ENCODE results near the gene HAUS1. TPM values are rescaled to one million over a fixed set of nuclear protein-coding genes. Genes with fewer than 3 reads are reported as not detected.
"Not testable (repeated sequence)": the region's sequence is repeated elsewhere in the genome, so short reads cannot be mapped to it uniquely, and the experiment has no call there.

HAUS1 gene
- total RNA-seq, 4 donors from 2014 or later = 16.2 to 36.0 (median 33.6) TPM

DNA sequence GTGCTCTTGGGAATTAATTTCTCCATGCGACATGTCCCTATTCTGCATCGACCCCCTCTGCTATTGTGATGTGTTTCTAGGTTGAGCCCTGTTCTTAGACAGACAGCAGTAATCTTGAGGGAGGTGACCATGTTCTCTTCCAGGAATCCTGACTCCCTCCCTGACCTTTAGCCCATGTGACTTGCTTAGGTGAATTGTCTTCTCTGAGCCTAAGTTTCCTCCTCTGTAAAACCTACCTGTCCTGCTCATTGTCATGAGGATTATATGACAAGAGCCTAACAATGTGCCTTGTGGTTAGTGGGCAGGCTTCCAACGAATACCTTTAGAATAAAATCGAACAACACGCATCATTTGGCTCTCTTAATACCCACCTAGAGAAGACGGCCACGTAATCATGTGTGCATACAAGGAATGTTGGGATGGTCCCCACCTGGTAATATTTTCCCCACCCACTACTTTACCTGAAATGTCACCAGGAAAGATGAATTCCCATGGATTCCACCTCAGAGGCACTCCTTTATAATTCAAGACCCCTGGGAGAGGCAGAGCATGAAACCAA lies 59.8 kb downstream of the HAUS1 start:
- no peaks in the 10 kb centered on the region for H3K4me1 ChIP-seq
- peaks cover 0 to 4% of the 10 kb centered on the region in 2 donors for H3K36me3 ChIP-seq
- TF ChIP-seq EP300 (IDR thresholded peaks at IDR 0.05) = no peak
- TF ChIP-seq POLR2AphosphoS5 (IDR thresholded peaks at IDR 0.05) = no peak
- no peak for TF ChIP-seq POLR2A (IDR thresholded peaks at IDR 0.05)
- TF ChIP-seq, protein P1, sequence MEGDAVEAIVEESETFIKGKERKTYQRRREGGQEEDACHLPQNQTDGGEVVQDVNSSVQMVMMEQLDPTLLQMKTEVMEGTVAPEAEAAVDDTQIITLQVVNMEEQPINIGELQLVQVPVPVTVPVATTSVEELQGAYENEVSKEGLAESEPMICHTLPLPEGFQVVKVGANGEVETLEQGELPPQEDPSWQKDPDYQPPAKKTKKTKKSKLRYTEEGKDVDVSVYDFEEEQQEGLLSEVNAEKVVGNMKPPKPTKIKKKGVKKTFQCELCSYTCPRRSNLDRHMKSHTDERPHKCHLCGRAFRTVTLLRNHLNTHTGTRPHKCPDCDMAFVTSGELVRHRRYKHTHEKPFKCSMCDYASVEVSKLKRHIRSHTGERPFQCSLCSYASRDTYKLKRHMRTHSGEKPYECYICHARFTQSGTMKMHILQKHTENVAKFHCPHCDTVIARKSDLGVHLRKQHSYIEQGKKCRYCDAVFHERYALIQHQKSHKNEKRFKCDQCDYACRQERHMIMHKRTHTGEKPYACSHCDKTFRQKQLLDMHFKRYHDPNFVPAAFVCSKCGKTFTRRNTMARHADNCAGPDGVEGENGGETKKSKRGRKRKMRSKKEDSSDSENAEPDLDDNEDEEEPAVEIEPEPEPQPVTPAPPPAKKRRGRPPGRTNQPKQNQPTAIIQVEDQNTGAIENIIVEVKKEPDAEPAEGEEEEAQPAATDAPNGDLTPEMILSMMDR (IDR thresholded peaks at IDR 0.05) = no peak
- no peaks in the 10 kb centered on the region for H3K27me3 ChIP-seq
- H3K9me3 ChIP-seq = no peaks in the 10 kb centered on the region
- WGBS, 2 donors (ENCODE audit: low coverage in 1 of 2) = 88 to 97% methylated on average over 6 to 7 of the region's 7 CpGs
- no peak for ATAC-seq
- no peak overlapping the region for H3K4me3 ChIP-seq
- H3K27ac ChIP-seq = no peak overlapping the region

- H3K27me3 ChIP-seq, H3K4me3 ChIP-seq, H3K27ac ChIP-seq, H3K36me3 ChIP-seq, H3K4me1 ChIP-seq, ATAC-seq, H3K9me3 ChIP-seq: not testable (repeated sequence)
- WGBS, 2 donors (ENCODE audit: low coverage in 1 of 2) = 40 to 90% methylated on average over 1 to 2 of the region's 4 CpGs
These were observed 60.3 kb downstream of the HAUS1 start for GRCh38 chr18:46164502-46164901.

DNA sequence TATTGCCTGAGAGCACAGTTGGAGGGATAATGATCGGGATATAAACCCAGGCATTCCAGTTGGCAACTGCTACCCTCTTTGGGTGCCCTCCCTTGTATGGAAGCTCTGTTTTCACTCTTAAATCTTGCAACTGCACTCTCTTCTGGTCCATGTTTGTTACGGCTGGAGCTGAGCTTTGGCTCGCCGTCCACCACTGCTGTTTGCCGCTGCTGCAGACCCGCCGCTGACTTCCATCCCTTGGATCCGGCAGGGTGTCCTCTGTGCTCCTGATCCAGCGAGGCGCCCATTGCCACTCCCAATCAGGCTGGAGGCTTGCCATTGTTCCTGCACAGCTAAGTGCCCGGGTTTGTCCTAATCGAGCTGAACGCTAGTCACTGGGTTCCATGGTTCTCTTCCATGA lies 60.7 kb downstream of the HAUS1 start:
- H3K4me1 ChIP-seq = no peaks in the 10 kb centered on the region
- no peak overlapping the region for H3K4me3 ChIP-seq
- peaks cover 0 to 4% of the 10 kb centered on the region in 2 donors for H3K36me3 ChIP-seq
- no peaks in the 10 kb centered on the region for H3K9me3 ChIP-seq
- H3K27ac ChIP-seq = no peak overlapping the region
- no peak for ATAC-seq
- TF ChIP-seq EP300 (IDR thresholded peaks at IDR 0.05) (no peak), POLR2AphosphoS5 (IDR thresholded peaks at IDR 0.05) (no peak), POLR2A (IDR thresholded peaks at IDR 0.05) (no peak)
- TF ChIP-seq, protein P1 (IDR thresholded peaks at IDR 0.05) = no peak
- no peaks in the 10 kb centered on the region for H3K27me3 ChIP-seq
- 100% methylated on average over 2 to 5 of the region's 13 CpGs for WGBS, 2 donors (ENCODE audit: low coverage in 1 of 2)

- Histone ChIP-seq H3K4me3 (no peak overlapping the region), H3K36me3 (no peaks in the 10 kb centered on the region), H3K4me1 (no peaks in the 10 kb centered on the region), H3K27me3 (no peaks in the 10 kb centered on the region), H3K9me3 (no peaks in the 10 kb centered on the region), H3K27ac (no peak overlapping the region)
- no peak for ATAC-seq
- TF ChIP-seq EP300 (IDR thresholded peaks at IDR 0.05) = no peak
- TF ChIP-seq POLR2AphosphoS5 (IDR thresholded peaks at IDR 0.05) = no peak
- TF ChIP-seq POLR2A (IDR thresholded peaks at IDR 0.05) = no peak
- TF ChIP-seq, protein P1 (IDR thresholded peaks at IDR 0.05) = no peak
- 67 to 71% methylated on average over 5 to 6 of the region's 6 CpGs for WGBS, 2 donors (ENCODE audit: low coverage in 1 of 2)
These were observed 62.2 kb downstream of the HAUS1 start for GRCh38 chr18:46166261-46166970.

GRCh38 chr18:46167971-46168370 lies 63.8 kb downstream of the HAUS1 start:
- no peak overlapping the region for H3K4me3 ChIP-seq
- ATAC-seq = no peak
- H3K27ac ChIP-seq = no peak overlapping the region
- no peaks in the 10 kb centered on the region for H3K36me3 ChIP-seq
- WGBS, 2 donors (ENCODE audit: low coverage in 1 of 2) = 50% methylated on average over 2 of the region's 9 CpGs; no CpG with 5 or more reads in 1 of the 2 donors
- H3K9me3 ChIP-seq = no peaks in the 10 kb centered on the region
- peaks cover 0 to 3% (median under 1%) of the 10 kb centered on the region in 3 donors for H3K4me1 ChIP-seq
- TF ChIP-seq, protein P1 (IDR thresholded peaks at IDR 0.05) = no peak
- no peak for TF ChIP-seq POLR2A (IDR thresholded peaks at IDR 0.05)
- TF ChIP-seq EP300 (IDR thresholded peaks at IDR 0.05) = no peak
- TF ChIP-seq POLR2AphosphoS5 (IDR thresholded peaks at IDR 0.05) = no peak
- H3K27me3 ChIP-seq = no peaks in the 10 kb centered on the region

Data from gastroesophageal sphincter (tissue), 4 donors.